GM23338 (cell line): ENCODE results near the gene ZNF792. TPM values are rescaled to one million over a fixed set of nuclear protein-coding genes. Genes with fewer than 3 reads are reported as not detected.
"Not testable (repeated sequence)": the region's sequence is repeated elsewhere in the genome, so short reads cannot be mapped to it uniquely, and the experiment has no call there.

Experiments used
- ATAC-seq: fragments of 200-7000 bp; cut with Tn5 transposase; 3 replicates; pipeline ENCODE4 v1.9.1; 2020
- DNase-seq: peaks from one replicate; pipeline ENCODE4 v3.0.0-alpha.2; 2015; ENCODE audit warnings: low spot score
- H2AFZ ChIP-seq: fragments of 200-600 bp; sonication (generic); 2 replicates; pipeline ENCODE4 v1.8.0; 2016; ENCODE audit warnings: antibody characterized with exemption, mild to moderate bottlenecking, moderate library complexity
- H3F3A ChIP-seq: fragments of 200-600 bp; sonication (generic); replicated peaks from 2 replicates; pipeline ENCODE4 v1.8.0; 2017; ENCODE audit warnings: antibody characterized with exemption, mixed run types, low read depth
- H3K27ac ChIP-seq: fragments of 200-600 bp; sonication (generic); 2 replicates; pipeline ENCODE4 v1.6.1; 2016; ENCODE audit warnings: low read depth
- H3K27me3 ChIP-seq: fragments of 200-600 bp; sonication (generic); 2 replicates; pipeline ENCODE4 v1.8.0; 2016; ENCODE audit warnings: mild to moderate bottlenecking, mixed run types, moderate library complexity; ENCODE audit not compliant: insufficient read depth
- H3K36me3 ChIP-seq: fragments of 200-600 bp; sonication (generic); 2 replicates; pipeline ENCODE4 v1.8.0; 2016; ENCODE audit warnings: mild to moderate bottlenecking; ENCODE audit not compliant: insufficient read depth
- H3K4me1 ChIP-seq: fragments of 200-600 bp; sonication (generic); 2 replicates; pipeline ENCODE4 v1.8.0; 2016; ENCODE audit warnings: mild to moderate bottlenecking, moderate library complexity; ENCODE audit not compliant: insufficient read depth
- H3K4me2 ChIP-seq: fragments of 200-600 bp; sonication (generic); 2 replicates; pipeline ENCODE4 v1.7.1; 2017; ENCODE audit warnings: mixed run types
- H3K4me3 ChIP-seq: fragments of 200-600 bp; sonication (generic); 2 replicates; pipeline ENCODE4 v1.6.1; 2016; ENCODE audit warnings: mixed run types
- H3K79me2 ChIP-seq: fragments of 200-600 bp; sonication (generic); replicated peaks from 2 replicates; pipeline ENCODE4 v1.8.0; 2017; ENCODE audit warnings: mild to moderate bottlenecking; ENCODE audit not compliant: insufficient read depth
- H3K9me2 ChIP-seq: fragments of 200-600 bp; sonication (generic); 2 replicates; pipeline ENCODE4 v1.8.0; 2017; ENCODE audit not compliant: insufficient read depth
- H4K20me1 ChIP-seq: fragments of 200-600 bp; sonication (generic); replicated peaks from 2 replicates; pipeline ENCODE4 v1.8.0; 2017; ENCODE audit warnings: mild to moderate bottlenecking; ENCODE audit not compliant: insufficient read depth
- H3K27ac Mint-ChIP-seq: 2 replicates; pipeline ENCODE4 v1.8.0; 2020; ENCODE audit warnings: inconsistent platforms, mild to moderate bottlenecking, moderate library complexity, mixed read lengths
- H3K27me3 Mint-ChIP-seq: 3 replicates; pipeline ENCODE4 v1.8.0; 2022; ENCODE audit warnings: low read depth, mild to moderate bottlenecking, moderate library complexity, mixed read lengths, inconsistent platforms; ENCODE audit not compliant: insufficient read depth, poor library complexity
- H3K36me3 Mint-ChIP-seq: 3 replicates; pipeline ENCODE4 v1.8.0; 2021; ENCODE audit warnings: low read depth, mild to moderate bottlenecking, inconsistent platforms, moderate library complexity, mixed read lengths
- H3K4me1 Mint-ChIP-seq: 3 replicates; pipeline ENCODE4 v1.8.0; 2020; ENCODE audit warnings: mild to moderate bottlenecking, inconsistent platforms, mixed read lengths
- H3K4me3 Mint-ChIP-seq: 3 replicates; pipeline ENCODE4 v1.8.0; 2021; ENCODE audit warnings: moderate library complexity, mild to moderate bottlenecking, inconsistent platforms, mixed read lengths
- H3K9me3 Mint-ChIP-seq: 3 replicates; pipeline ENCODE4 v1.8.0; 2020; ENCODE audit warnings: moderate library complexity, mild to moderate bottlenecking, inconsistent platforms, mixed read lengths
- CTCF ChIP-seq, 2 experiments: fragments of 200-600 bp in 1 of 2; sonication (generic) in 1 of 2; conservative IDR thresholded peaks; 2 replicates each; pipeline versions ENCODE4 v1.5.1 to v1.6.1; 2016 to 2017; ENCODE audit warnings: antibody characterized with exemption in 2 of 2, low read depth in 2 of 2, mild to moderate bottlenecking in 2 of 2, moderate library complexity in 1 of 2
- ETS1 ChIP-seq: IDR thresholded peaks from 2 replicates; pipeline ENCODE4 v1.6.1; 2016; ENCODE audit warnings: antibody characterized with exemption
- NANOG ChIP-seq: IDR thresholded peaks from 2 replicates; pipeline ENCODE4 v1.6.1; 2016; ENCODE audit warnings: antibody characterized with exemption, borderline replicate concordance
- REST ChIP-seq: IDR thresholded peaks from one replicate; pipeline ENCODE4 v1.6.1; 2018; ENCODE audit warnings: antibody characterized with exemption; ENCODE audit not compliant: unreplicated experiment
- ZNF462 ChIP-seq: fragments of 250-450 bp; sonication (Bioruptor Pico); IDR thresholded peaks from 2 replicates; pipeline ENCODE4 v1.5.0; 2020; ENCODE audit warnings: mild to moderate bottlenecking, moderate library complexity
- polyA plus RNA-seq: library from polyadenylated mRNA; unstranded; fragments of >200 nt; fragmentation: Nextera tagmentation; extraction: Ambion mirVana; gene quantifications from 2 replicates; pipeline ENCODE4 v1.2.1, GENCODE V29; 2016
- total RNA-seq: library from RNA; depleted of rRNA; stranded (reverse); fragments of >200 nt; shearing (Covaris generic); gene quantifications from 2 replicates; pipeline ENCODE4 v1.2.3, GENCODE V29; 2014

Gene ZNF792
- total and polyA plus RNA-seq, 2 experiments from 2014 or later = 1.3 to 12.8 TPM

- not testable (repeated sequence) for ATAC-seq, H4K20me1 ChIP-seq, H2AFZ ChIP-seq, H3K4me2 ChIP-seq, H3K36me3 ChIP-seq, H3K27ac ChIP-seq, H3K9me2 ChIP-seq, H3K4me3 ChIP-seq, H3K27ac Mint-ChIP-seq, H3F3A ChIP-seq, H3K4me3 Mint-ChIP-seq
- peaks cover 11% of the 10 kb centered on the region for H3K27me3 ChIP-seq
- peaks cover 66% of the 10 kb centered on the region for H3K9me3 Mint-ChIP-seq
- TF ChIP-seq CTCF (conservative IDR thresholded peaks at IDR 0.05; ENCODE audit: low read depth in 2 of 2) = peak in 1 of 2 experiments; percentile 14; a peak in 1 of 4 replicates
- H3K36me3 Mint-ChIP-seq = peaks cover 59% of the 10 kb centered on the region
- peaks cover 13% of the 10 kb centered on the region for H3K4me1 Mint-ChIP-seq
- H3K79me2 ChIP-seq = peaks cover 15% of the 10 kb centered on the region
- DNase-seq = peak; percentile 44
- H3K4me1 ChIP-seq = peaks cover 13% of the 10 kb centered on the region
- H3K27me3 Mint-ChIP-seq = peaks cover 17% of the 10 kb centered on the region
Measured at GRCh38 chr19:34965505-34965904, 1.5 kb upstream of the ZNF792 start.

- Mint-ChIP-seq H3K4me3 (peak overlapping the region; percentile 75), H3K27me3 (peaks cover 25% of the 10 kb centered on the region), H3K36me3 (peaks cover 59% of the 10 kb centered on the region), H3K4me1 (peaks cover 13% of the 10 kb centered on the region), H3K27ac (no peak overlapping the region), H3K9me3 (peaks cover 66% of the 10 kb centered on the region)
- DNase-seq (no peak), ATAC-seq (no peak)
- H3K9me2 ChIP-seq = no peaks in the 10 kb centered on the region
- peaks cover 15% of the 10 kb centered on the region for H3K79me2 ChIP-seq
- H3K4me1 ChIP-seq = peaks cover 13% of the 10 kb centered on the region
- H3K36me3 ChIP-seq = peaks cover under 1% of the 10 kb centered on the region; the same call in 1 of the 2 replicates
- H3K4me2 ChIP-seq = peak overlapping the region; percentile 97
- no peak overlapping the region for H3K27ac ChIP-seq
- H4K20me1 ChIP-seq = no peaks in the 10 kb centered on the region
- H3K27me3 ChIP-seq = peaks cover 11% of the 10 kb centered on the region
- H2AFZ ChIP-seq = peak overlapping the region; percentile 97; the same call in 1 of the 2 replicates
- peak overlapping the region; percentile 97 for H3K4me3 ChIP-seq
- 0 out of 2 replicates have a peak, but pooled peaks cover 3% of the 10 kb centered on the region for H3F3A ChIP-seq
- TF ChIP-seq NANOG = no peak
- no peak for TF ChIP-seq ZNF462 (CRISPR knock-in tag)
- no peak for TF ChIP-seq CTCF (conservative IDR thresholded peaks at IDR 0.05; ENCODE audit: low read depth in 2 of 2)
- TF ChIP-seq REST = no peak
- TF ChIP-seq ETS1 = no peak
Measured at GRCh38 chr19:34964598-34964997, 569 bp upstream of the ZNF792 start.
